ENCODE results near the gene FICD. TPM values are rescaled to one million over a fixed set of nuclear protein-coding genes. Genes with fewer than 3 reads are reported as not detected.

Gene FICD
- total RNA-seq, 4 donors from 2014 or later: 2.3 to 5.7 (median 3.9) TPM

DNA sequence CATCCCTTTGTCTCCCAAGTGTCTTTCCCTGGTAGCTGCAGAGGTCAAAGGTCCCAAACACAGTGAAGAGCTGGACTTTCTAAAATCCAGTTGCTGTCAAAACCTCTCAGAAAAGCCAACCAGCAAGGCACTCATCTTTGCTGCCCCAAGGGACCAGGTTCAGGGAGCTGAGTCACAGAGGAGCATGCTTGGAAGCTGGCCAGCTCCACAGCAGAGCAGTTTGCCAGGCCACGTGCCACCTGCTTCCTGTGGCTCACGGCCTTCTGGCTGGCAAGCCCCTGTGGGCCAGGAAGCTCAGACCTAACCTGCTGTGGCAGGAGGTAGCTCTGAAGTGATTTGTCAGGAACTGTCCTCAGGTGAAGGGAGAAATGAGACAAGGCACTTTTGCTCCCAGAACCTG lies 50.9 kb downstream of the FICD start:
- Histone ChIP-seq H3K9me3 (no peaks in the 10 kb centered on the region), H3K27ac (no peak overlapping the region), H3K27me3 (no peaks in the 10 kb centered on the region), H3K4me3 (no peak overlapping the region), H3K4me1 (peaks cover 28% of the 10 kb centered on the region), H3K36me3 (peaks cover 51% of the 10 kb centered on the region)
- WGBS: 20% methylated on average over 1 of the region's 2 CpGs
- no peak for TF ChIP-seq POLR2AphosphoS5 (IDR thresholded peaks at IDR 0.05)
- no peak for TF ChIP-seq POLR2A (IDR thresholded peaks at IDR 0.05)
- TF ChIP-seq, protein P1, sequence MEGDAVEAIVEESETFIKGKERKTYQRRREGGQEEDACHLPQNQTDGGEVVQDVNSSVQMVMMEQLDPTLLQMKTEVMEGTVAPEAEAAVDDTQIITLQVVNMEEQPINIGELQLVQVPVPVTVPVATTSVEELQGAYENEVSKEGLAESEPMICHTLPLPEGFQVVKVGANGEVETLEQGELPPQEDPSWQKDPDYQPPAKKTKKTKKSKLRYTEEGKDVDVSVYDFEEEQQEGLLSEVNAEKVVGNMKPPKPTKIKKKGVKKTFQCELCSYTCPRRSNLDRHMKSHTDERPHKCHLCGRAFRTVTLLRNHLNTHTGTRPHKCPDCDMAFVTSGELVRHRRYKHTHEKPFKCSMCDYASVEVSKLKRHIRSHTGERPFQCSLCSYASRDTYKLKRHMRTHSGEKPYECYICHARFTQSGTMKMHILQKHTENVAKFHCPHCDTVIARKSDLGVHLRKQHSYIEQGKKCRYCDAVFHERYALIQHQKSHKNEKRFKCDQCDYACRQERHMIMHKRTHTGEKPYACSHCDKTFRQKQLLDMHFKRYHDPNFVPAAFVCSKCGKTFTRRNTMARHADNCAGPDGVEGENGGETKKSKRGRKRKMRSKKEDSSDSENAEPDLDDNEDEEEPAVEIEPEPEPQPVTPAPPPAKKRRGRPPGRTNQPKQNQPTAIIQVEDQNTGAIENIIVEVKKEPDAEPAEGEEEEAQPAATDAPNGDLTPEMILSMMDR (IDR thresholded peaks at IDR 0.05): no peak
- TF ChIP-seq EP300 (IDR thresholded peaks at IDR 0.05): no peak
- peak in 1 of 2 donors; percentile 77 for DNase-seq (ENCODE audit: low spot score in 2 of 2)

DNA sequence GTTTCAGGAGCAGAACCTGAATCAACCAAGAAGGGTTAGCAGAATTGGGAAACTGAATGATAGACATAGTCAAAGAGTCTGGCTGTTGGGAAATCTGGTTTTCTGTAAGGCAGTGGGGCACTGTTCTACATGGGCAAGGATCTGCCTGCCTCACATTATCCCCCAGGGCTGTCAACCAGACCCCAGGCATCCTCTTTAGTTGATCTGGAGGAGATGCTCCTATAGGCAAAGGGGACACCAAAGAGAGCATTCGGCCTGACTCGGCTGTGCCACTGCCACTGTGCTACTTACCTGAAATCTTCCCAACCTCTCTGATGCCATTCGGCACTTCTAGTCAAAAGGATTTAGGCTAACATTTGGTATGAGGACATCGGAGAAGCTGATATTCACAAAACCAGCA lies 51.4 kb downstream of the FICD start:
- WGBS: 94% methylated on average over 4 of the region's 4 CpGs
- no peak overlapping the region for H3K4me3 ChIP-seq
- no peak overlapping the region for H3K27ac ChIP-seq
- H3K27me3 ChIP-seq: no peaks in the 10 kb centered on the region
- no peak for DNase-seq (ENCODE audit: low spot score in 2 of 2)
- H3K9me3 ChIP-seq: no peaks in the 10 kb centered on the region
- H3K4me1 ChIP-seq: peaks cover 28% of the 10 kb centered on the region
- peaks cover 51% of the 10 kb centered on the region for H3K36me3 ChIP-seq
- TF ChIP-seq, protein P1 (IDR thresholded peaks at IDR 0.05): no peak
- TF ChIP-seq POLR2A (IDR thresholded peaks at IDR 0.05) (no peak), EP300 (IDR thresholded peaks at IDR 0.05) (no peak), POLR2AphosphoS5 (IDR thresholded peaks at IDR 0.05) (no peak)

- 68% methylated on average over 7 of the region's 7 CpGs for WGBS
- DNase-seq (ENCODE audit: low spot score in 2 of 2): no peak
- H3K4me3 ChIP-seq: no peak overlapping the region
- no peak overlapping the region for H3K27ac ChIP-seq
- TF ChIP-seq POLR2A (IDR thresholded peaks at IDR 0.05) (no peak), EP300 (IDR thresholded peaks at IDR 0.05) (no peak), POLR2AphosphoS5 (IDR thresholded peaks at IDR 0.05) (no peak)
- TF ChIP-seq, protein P1 (IDR thresholded peaks at IDR 0.05): no peak
- peaks cover 51% of the 10 kb centered on the region for H3K36me3 ChIP-seq
- peaks cover 23% of the 10 kb centered on the region for H3K4me1 ChIP-seq
- H3K27me3 ChIP-seq: no peaks in the 10 kb centered on the region
- H3K9me3 ChIP-seq: no peaks in the 10 kb centered on the region
These were observed 52.6 kb downstream of the FICD start for GRCh38 chr12:108567406-108568337.

DNA sequence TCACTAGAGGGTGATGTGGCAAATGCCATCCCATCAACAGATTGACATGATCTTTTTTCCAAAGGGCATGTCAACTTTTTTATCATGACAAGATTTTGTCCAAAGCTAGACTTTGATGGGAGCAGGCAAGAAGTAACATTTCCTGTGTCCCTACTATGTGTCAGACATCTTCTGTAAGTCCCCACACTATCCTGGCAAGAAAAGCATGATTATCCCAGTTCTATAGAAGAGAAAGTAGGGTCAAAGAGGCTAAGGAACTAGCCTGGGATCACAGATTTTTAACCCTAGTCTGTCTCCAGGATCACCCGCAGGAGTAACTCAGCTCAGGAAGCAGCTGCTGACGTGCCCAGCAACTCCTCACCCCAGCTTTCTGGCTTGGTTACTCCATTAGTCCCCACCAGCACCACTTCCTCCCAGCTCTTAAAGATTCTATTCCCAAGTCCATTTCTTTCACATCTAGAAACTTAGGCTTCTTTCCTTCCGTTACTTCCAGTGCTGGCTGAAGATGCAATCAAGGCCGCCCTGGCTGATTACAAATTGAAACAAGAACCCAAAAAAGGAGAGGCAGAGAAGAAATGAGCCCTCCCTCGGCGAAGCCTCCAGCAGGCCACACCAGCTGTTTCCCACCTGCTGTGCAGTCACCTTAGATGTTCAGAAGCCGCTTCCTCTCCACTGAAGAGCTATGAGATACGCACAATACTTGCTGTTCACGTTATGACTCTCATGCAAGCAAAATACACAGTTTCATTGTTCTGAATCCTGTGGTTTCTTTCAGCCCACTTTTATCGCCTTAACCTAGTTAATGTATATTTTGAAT lies 53.5 kb downstream of the FICD start:
- Histone ChIP-seq H3K36me3 (peaks cover 51% of the 10 kb centered on the region), H3K27ac (no peak overlapping the region), H3K4me1 (peaks cover 18% of the 10 kb centered on the region), H3K9me3 (no peaks in the 10 kb centered on the region), H3K27me3 (no peaks in the 10 kb centered on the region), H3K4me3 (no peak overlapping the region)
- no peak for DNase-seq (ENCODE audit: low spot score in 2 of 2)
- no peak for TF ChIP-seq EP300 (IDR thresholded peaks at IDR 0.05)
- 71% methylated on average over 10 of the region's 10 CpGs for WGBS

Other genes starting within 250 kb of the FICD start
- 1 to 10 TPM; 2.1 to 5.2 (median 3.4) TPM for gene CMKLR1, start 176.0 kb upstream of the FICD start, total RNA-seq
- gene SART3, start 45.9 kb downstream of the FICD start, total RNA-seq: 10 to 100 TPM; 46.1 to 77.0 (median 62.8) TPM
- gene ISCU, start 47.3 kb downstream of the FICD start, total RNA-seq: 100 to 1,000 TPM; 105 to 148 (median 134) TPM
- gene TMEM119, start 82.8 kb downstream of the FICD start, total RNA-seq: 10 to 100 TPM in 1 of 4 donors, 1 to 10 TPM in 2, under 1 TPM in 1; 0.24 to 10.9 (median 6.3) TPM
- gene SELPLG, start 118.6 kb downstream of the FICD start, total RNA-seq: 1 to 10 TPM; 1.3 to 5.6 (median 3.0) TPM
- gene CORO1C, start 216.2 kb downstream of the FICD start, total RNA-seq: 100 to 1,000 TPM; 117 to 175 (median 142) TPM